COLO829 (cell line): ENCODE measurements around the gene MOB4.
A peak's percentile ranks its signal among the peaks of the same experiment; 100 is the strongest.
"Not testable (repeated sequence)": the region's sequence is repeated elsewhere in the genome, so short reads cannot be mapped to it uniquely, and the experiment has no call there.

Source experiments
- DNase-seq: peaks from one replicate; pipeline ENCODE4 v3.0.0; 2012; ENCODE audit warnings: low spot score

MOB4 gene

GRCh38 chr2:197515739-197516392 is at the start of gene MOB4:
Gene MOB4, plus strand, starts transcription at chr2:197516066. Its CDS starts 21 bp downstream, at chr2:197516087.
- peak; percentile 86 for DNase-seq

- DNase-seq: no peak
These were observed 43.7 kb upstream of the MOB4 start for GRCh38 chr2:197472166-197472565.

GRCh38 chr2:197477797-197478196 is 38.1 kb upstream of the MOB4 start:
- DNase-seq: no peak

GRCh38 chr2:197480165-197481036 is 35.5 kb upstream of the MOB4 start:
- DNase-seq: no peak

GRCh38 chr2:197484248-197484647 is 31.6 kb upstream of the MOB4 start:
- DNase-seq: not testable (repeated sequence)

- DNase-seq: no peak
These were observed 29.7 kb upstream of the MOB4 start for GRCh38 chr2:197486175-197486574.

- no peak for DNase-seq
These were observed 28.5 kb upstream of the MOB4 start for GRCh38 chr2:197487385-197487784.

GRCh38 chr2:197495433-197496134 is 20.3 kb upstream of the MOB4 start:
- no peak for DNase-seq

- DNase-seq: no peak
These were observed 19.2 kb upstream of the MOB4 start for GRCh38 chr2:197496695-197497094.

GRCh38 chr2:197497326-197497725 is 18.5 kb upstream of the MOB4 start:
- DNase-seq: no peak

- DNase-seq: no peak
These were observed 17.5 kb upstream of the MOB4 start for GRCh38 chr2:197498235-197498936.

GRCh38 chr2:197498937-197499593 is 16.8 kb upstream of the MOB4 start:
- no peak for DNase-seq

GRCh38 chr2:197499594-197500502 is 16.0 kb upstream of the MOB4 start, which contains the start of the genes HSPD1 and HSPE1:
Gene HSPD1, minus strand, starts transcription at chr2:197499840. Its CDS starts 992 bp downstream, at chr2:197498848.
Gene HSPE1, plus strand, starts transcription at chr2:197500379. Its CDS starts 58 bp downstream, at chr2:197500437.
- peak; percentile 96 for DNase-seq

GRCh38 chr2:197500503-197501131 is 15.2 kb upstream of the MOB4 start:
- no peak for DNase-seq

GRCh38 chr2:197502201-197502600 is 13.7 kb upstream of the MOB4 start:
- no peak for DNase-seq

- DNase-seq: no peak
These were observed 13.2 kb upstream of the MOB4 start for GRCh38 chr2:197502685-197503084.

- DNase-seq: no peak
These were observed 11.9 kb upstream of the MOB4 start for GRCh38 chr2:197504000-197504399.

- DNase-seq: no peak
These were observed 11.4 kb upstream of the MOB4 start for GRCh38 chr2:197504512-197504911.

- no peak for DNase-seq
These were observed 9.2 kb upstream of the MOB4 start for GRCh38 chr2:197506658-197507057.

GRCh38 chr2:197513915-197514314 is 2.0 kb upstream of the MOB4 start:
- DNase-seq: no peak
